ENCODE data around the gene HLA-F.

DNA sequence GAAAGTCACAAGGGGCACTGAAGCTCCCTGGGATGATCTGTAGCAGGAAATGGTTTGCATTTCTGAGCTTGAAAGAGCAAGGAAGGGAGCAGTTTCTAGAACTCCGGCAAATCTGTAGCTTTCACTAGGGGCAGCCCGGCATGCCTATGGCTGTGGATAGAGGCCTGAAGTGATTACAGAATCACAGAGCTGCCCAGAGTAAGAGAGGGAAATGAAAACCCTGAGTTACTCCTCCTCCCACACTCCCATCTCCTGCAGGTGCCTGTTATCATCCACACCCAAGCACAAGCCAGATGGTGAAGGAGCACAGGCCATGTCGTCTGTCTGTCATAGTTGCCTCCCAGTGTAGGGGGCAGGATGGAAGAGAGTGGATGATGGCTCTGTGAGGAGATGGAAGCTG, 37.1 kb downstream of the HLA-F start:
- TF ChIP-seq POLR2A (IDR thresholded peaks at IDR 0.05; ENCODE audit: low read length) (no peak), GATA1 (IDR thresholded peaks at IDR 0.05; ENCODE audit: low read depth, low read length) (no peak)

Data from erythroblast (primary cell).